H1 (cell line): Measurements from ENCODE around the gene TUBGCP5. TPM values are rescaled to one million over a fixed set of nuclear protein-coding genes. Genes with fewer than 3 reads are reported as not detected.

Experiments
- CTCF ChIA-PET: fragments of 300-600 bp; sonication (Branson Sonifier 250); formaldehyde crosslinking; loops from one replicate; lab custom pipeline; 2021; ENCODE audit not compliant: partially characterized antibody; lab: Charles Lee
- POLR2A ChIA-PET: fragments of 300-600 bp; sonication (Branson Sonifier 250); formaldehyde crosslinking; loops from one replicate; lab custom pipeline; 2021; ENCODE audit warnings: inconsistent platforms; ENCODE audit not compliant: partially characterized antibody; lab: Charles Lee
- DNase-seq, 2 experiments: peaks; one replicate each; pipeline versions ENCODE4 v3.0.0 to v3.0.0-alpha.2; 2010 to 2022; ENCODE audit warnings: low spot score in 2 of 2, low read depth in 1 of 2, mixed read lengths in 1 of 2
- FAIRE-seq: peaks from 2 replicates; lab custom pipeline; 2011; peaks lifted over from hg19 to GRCh38; lab: Jason Lieb, UNC
- H2AFZ ChIP-seq: 2 replicates; pipeline ENCODE4 v1.8.1; 2012; ENCODE audit warnings: low read length, inconsistent platforms
- H2AK5ac ChIP-seq: 2 replicates; pipeline ENCODE4 v1.6.1; 2013; ENCODE audit warnings: low read depth, low read length
- H2BK120ac ChIP-seq: replicated peaks from 2 replicates; pipeline ENCODE3; 2013; ENCODE audit warnings: low read depth, low read length, inconsistent platforms
- H2BK12ac ChIP-seq: 2 replicates; pipeline ENCODE4 v1.6.1; 2013; ENCODE audit warnings: low read depth, low read length
- H2BK15ac ChIP-seq: 2 replicates; pipeline ENCODE4 v1.6.1; 2013; ENCODE audit warnings: low read length
- H2BK20ac ChIP-seq: 2 replicates; pipeline ENCODE4 v1.6.1; 2013; ENCODE audit warnings: low read length
- H2BK5ac ChIP-seq: 2 replicates; pipeline ENCODE4 v1.6.1; 2013; ENCODE audit warnings: low read depth, low read length
- H3K14ac ChIP-seq: 2 replicates; pipeline ENCODE4 v1.6.1; 2013; ENCODE audit warnings: inconsistent platforms; ENCODE audit not compliant: insufficient read length
- H3K18ac ChIP-seq: 2 replicates; pipeline ENCODE4 v1.6.1; 2013; ENCODE audit warnings: low read length; ENCODE audit errors: extremely low read depth
- H3K23ac ChIP-seq: 2 replicates; pipeline ENCODE4 v1.6.1; 2013; ENCODE audit warnings: inconsistent platforms; ENCODE audit not compliant: insufficient read length
- H3K23me2 ChIP-seq: 2 replicates; pipeline ENCODE4 v1.6.1; 2013; ENCODE audit warnings: low read depth, low read length
- H3K27ac ChIP-seq: 2 replicates; pipeline ENCODE4 v1.6.1; 2011; ENCODE audit warnings: low read depth, low read length, inconsistent platforms
- H3K27me3 ChIP-seq, 4 experiments: replicated peaks in 1 of 4; 1 replicate in 1 of 4; 2 replicates in 3 of 4; pipeline versions ENCODE4 v1.6.1 to v1.8.1; 2011 to 2013; ENCODE audit warnings: low read length in 3 of 4, mild to moderate bottlenecking in 3 of 4, inconsistent platforms in 2 of 4, mixed read lengths in 2 of 4, moderate library complexity in 1 of 4; ENCODE audit not compliant: control insufficient read depth in 3 of 4, insufficient read depth in 3 of 4; ENCODE audit errors: extremely low read depth in 1 of 4
- H3K36me3 ChIP-seq, 4 experiments: 2 replicates each; pipeline versions ENCODE4 v1.6.1 to v1.8.1; 2011 to 2013; ENCODE audit warnings: mild to moderate bottlenecking in 4 of 4, low read length in 3 of 4, moderate library complexity in 2 of 4, control low read depth in 1 of 4, inconsistent platforms in 1 of 4; ENCODE audit not compliant: insufficient read depth in 4 of 4, control insufficient read depth in 2 of 4
- H3K4ac ChIP-seq: replicated peaks from 2 replicates; pipeline ENCODE3; 2013; ENCODE audit warnings: low read length, low read depth, mixed read lengths, inconsistent platforms; ENCODE audit not compliant: insufficient read length
- H3K4me1 ChIP-seq, 4 experiments: replicated peaks in 1 of 4; 1 replicate in 1 of 4; 2 replicates in 3 of 4; pipeline versions ENCODE4 v1.6.1 to v1.8.1; 2011 to 2013; ENCODE audit warnings: low read length in 3 of 4, inconsistent platforms in 2 of 4, mixed read lengths in 1 of 4; ENCODE audit not compliant: insufficient read depth in 4 of 4, control insufficient read depth in 3 of 4
- H3K4me2 ChIP-seq, 2 experiments: 2 replicates each; pipeline versions ENCODE4 v1.6.1 to v1.8.1; 2011 to 2013; ENCODE audit warnings: low read depth in 2 of 2, low read length in 2 of 2, control low read depth in 1 of 2, inconsistent platforms in 1 of 2, mild to moderate bottlenecking in 1 of 2; ENCODE audit not compliant: insufficient read depth in 1 of 2
- H3K4me3 ChIP-seq, 4 experiments: fragments of 200-600, 300-600 bp in 1 of 4; sonication (generic), shearing (Covaris generic), sonication (Bioruptor Twin) in 1 of 4; 2 replicates each; pipeline versions ENCODE4 v1.5.1 to v1.8.1; 2011 to 2016; ENCODE audit warnings: low read length in 4 of 4, low read depth in 3 of 4, control low read depth in 2 of 4, inconsistent platforms in 2 of 4, mild to moderate bottlenecking in 2 of 4, mixed read lengths in 1 of 4, moderate library complexity in 1 of 4; ENCODE audit not compliant: insufficient read depth in 2 of 4; ENCODE audit errors: extremely low read depth in 1 of 4
- H3K56ac ChIP-seq: replicated peaks from 2 replicates; pipeline ENCODE3; 2013; ENCODE audit warnings: low read depth, mild to moderate bottlenecking, mixed read lengths, low read length, inconsistent platforms; ENCODE audit not compliant: insufficient read length
- H3K79me1 ChIP-seq: 2 replicates; pipeline ENCODE4 v1.6.1; 2013; ENCODE audit warnings: low read depth, low read length, control low read depth
- H3K79me2 ChIP-seq, 2 experiments: 2 replicates each; pipeline versions ENCODE4 v1.6.1 to v1.8.1; 2012 to 2013; ENCODE audit warnings: low read length in 2 of 2, mild to moderate bottlenecking in 2 of 2, inconsistent platforms in 1 of 2; ENCODE audit not compliant: insufficient read depth in 2 of 2, control insufficient read depth in 1 of 2
- H3K9ac ChIP-seq, 4 experiments: replicated peaks in 1 of 4; 1 replicate in 1 of 4; 2 replicates in 3 of 4; pipeline versions ENCODE4 v1.6.1 to v1.8.1; 2011 to 2013; ENCODE audit warnings: low read depth in 3 of 4, low read length in 3 of 4, control low read depth in 2 of 4, mild to moderate bottlenecking in 2 of 4, moderate library complexity in 2 of 4, inconsistent platforms in 1 of 4; ENCODE audit errors: extremely low read depth in 1 of 4
- H3K9me3 ChIP-seq, 2 experiments: 2 replicates each; pipeline versions ENCODE4 v1.6.1 to v1.8.1; 2012 to 2013; ENCODE audit warnings: mild to moderate bottlenecking in 2 of 2, moderate library complexity in 2 of 2, control low read depth in 1 of 2, inconsistent platforms in 1 of 2, low read depth in 1 of 2, low read length in 1 of 2, mixed read lengths in 1 of 2; ENCODE audit not compliant: insufficient read depth in 2 of 2
- H4K20me1 ChIP-seq, 2 experiments: replicated peaks in 1 of 2; 2 replicates each; pipeline versions ENCODE3 to v1.8.1; 2011 to 2013; ENCODE audit warnings: inconsistent platforms in 2 of 2, low read length in 2 of 2, mild to moderate bottlenecking in 1 of 2; ENCODE audit not compliant: insufficient read depth in 2 of 2, control insufficient read depth in 1 of 2
- H4K5ac ChIP-seq: 2 replicates; pipeline ENCODE4 v1.6.1; 2013; ENCODE audit warnings: low read length, low read depth, mixed read lengths, inconsistent platforms; ENCODE audit not compliant: insufficient read length
- H4K8ac ChIP-seq: 2 replicates; pipeline ENCODE4 v1.8.0; 2013; ENCODE audit warnings: mild to moderate bottlenecking, moderate library complexity, low read length, inconsistent platforms; ENCODE audit not compliant: insufficient read depth; ENCODE audit errors: extremely low read depth
- H4K91ac ChIP-seq: replicated peaks from 2 replicates; pipeline ENCODE3; 2013; ENCODE audit warnings: low read length, mixed read lengths, inconsistent platforms; ENCODE audit not compliant: insufficient read length
- EP300 ChIP-seq, 2 experiments: IDR thresholded peaks; 1 replicate in 1 of 2; 2 replicates in 1 of 2; pipeline ENCODE4 v1.6.1; 2011 to 2012; ENCODE audit warnings: low read depth in 2 of 2, low read length in 2 of 2, mild to moderate bottlenecking in 2 of 2, borderline replicate concordance in 1 of 2, inconsistent platforms in 1 of 2, moderate library complexity in 1 of 2
- RXRA ChIP-seq: IDR thresholded peaks from 2 replicates; pipeline ENCODE4 v1.6.1; 2011; ENCODE audit warnings: low read depth, mild to moderate bottlenecking, low read length, moderate library complexity; ENCODE audit not compliant: insufficient read depth
- TEAD4 ChIP-seq: IDR thresholded peaks from 2 replicates; pipeline ENCODE4 v1.6.1; 2012; ENCODE audit warnings: low read depth, low read length, inconsistent platforms, mixed read lengths
- WGBS, 2 experiments: shearing (Covaris generic) in 1 of 2; methylation state at CpG; one replicate each; pipeline versions ENCODE4 v1.1.6 to v1.1.7; 2013 to 2015; ENCODE audit warnings: low lambda C conversion rate in 2 of 2, mixed read lengths in 2 of 2, inconsistent platforms in 1 of 2, low coverage in 1 of 2, missing lambda C conversion rate in 1 of 2; ENCODE audit not compliant: insufficient replicate concordance in 2 of 2, insufficient coverage in 1 of 2, insufficient read length in 1 of 2; ENCODE audit errors: extremely low coverage in 1 of 2, missing lambda C conversion rate in 1 of 2; 5-methylcytosine and 5-hydroxymethylcytosine counted together
- polyA plus RNA-seq, 7 experiments: library from polyadenylated mRNA; depleted of rRNA in 3 of 7; stranded (reverse) in 5 of 7; unstranded in 2 of 7; fragments of >200 nt in 5 of 7; fragments of 200-250 nt in 2 of 7; gene quantifications; 1 replicate in 5 of 7; 2 replicates in 1 of 7; 4 replicates in 1 of 7; pipeline versions ENCODE4 v1.2.1 to v1.2.3, GENCODE V29; 2011 to 2013; ENCODE audit warnings: missing spikeins in 2 of 7, mixed read lengths in 2 of 7
- total RNA-seq: library from RNA; stranded (reverse); fragmentation: NEBNext Ultra II Directional; extraction: Animal tissue kit (Norgen Biotek cat#: 25700); gene quantifications from 2 replicates; pipeline ENCODE4 v1.2.1, GENCODE V29; 2021

TUBGCP5 gene
- total and polyA plus RNA-seq, 2 of the 8 experiments (the other 6 are each of a cell fraction or from before 2014, with no cell fraction given), result 6.3 to 12.5 TPM

GRCh38 chr15:22973286-22973685 lies 66.1 kb downstream of the TUBGCP5 start:
- no peak overlapping the region for H2BK5ac ChIP-seq
- no peak overlapping the region for H3K23ac ChIP-seq
- no peak overlapping the region for H3K14ac ChIP-seq
- peaks cover 2 to 14% of the 10 kb centered on the region in 2 experiments for H4K20me1 ChIP-seq
- 90% methylated on average over 4 of the region's 5 CpGs; no CpG with 5 or more reads in 1 of the 2 experiments for WGBS, 2 experiments
- peaks cover 0 to 54% of the 10 kb centered on the region in 2 experiments; a peak in 2 of 4 replicates for H3K79me2 ChIP-seq
- peaks cover 0 to 6% (median under 1%) of the 10 kb centered on the region in 4 experiments; a peak in 3 of 7 replicates for H3K27me3 ChIP-seq
- FAIRE-seq (no peak), DNase-seq (no peak)
- no peak overlapping the region for H4K8ac ChIP-seq
- no peak overlapping the region for H4K91ac ChIP-seq
- H4K5ac ChIP-seq, result no peak overlapping the region
- no peak overlapping the region for H3K4me2 ChIP-seq
- H3K18ac ChIP-seq, result no peak overlapping the region
- no peak overlapping the region for H2AK5ac ChIP-seq
- H3K4me3 ChIP-seq, result no peak overlapping the region
- H2BK20ac ChIP-seq, result no peak overlapping the region
- no peak overlapping the region for H3K4ac ChIP-seq
- no peak overlapping the region for H3K27ac ChIP-seq
- no peaks in the 10 kb centered on the region for H3K36me3 ChIP-seq
- peaks cover 6% of the 10 kb centered on the region for H3K79me1 ChIP-seq
- H3K56ac ChIP-seq, result no peak overlapping the region
- POLR2A ChIA-PET, result no interaction called here
- H3K9ac ChIP-seq, result no peak overlapping the region
- H2BK120ac ChIP-seq, result no peak overlapping the region
- H3K4me1 ChIP-seq, result peaks cover 0 to 9% (median 1%) of the 10 kb centered on the region in 4 experiments; a peak in 4 of 7 replicates
- no peaks in the 10 kb centered on the region for H3K9me3 ChIP-seq
- H2BK12ac ChIP-seq, result no peak overlapping the region
- H3K23me2 ChIP-seq, result no peaks in the 10 kb centered on the region
- H2AFZ ChIP-seq, result no peak overlapping the region
- H2BK15ac ChIP-seq, result no peak overlapping the region
- CTCF ChIA-PET, result no interaction called here
- TF ChIP-seq RXRA (no peak), TEAD4 (no peak), EP300 (IDR thresholded peaks at IDR 0.05; ENCODE audit: borderline replicate concordance in 1 of 2, low read depth in 2 of 2, low read length in 2 of 2) (no peak)
